Neural progenitor cell (in vitro differentiated cells): ENCODE data around the gene ZSWIM6. TPM values are rescaled to one million over a fixed set of nuclear protein-coding genes. Genes with fewer than 3 reads are reported as not detected.

Experiments
- DNase-seq: peaks from one replicate; pipeline ENCODE4 v3.0.0-alpha.2; 2016; ENCODE audit warnings: low spot score
- H2AFZ ChIP-seq: fragments of 200-600 bp; sonication (generic); replicated peaks from 2 replicates; pipeline ENCODE4 v1.6.1; 2016; ENCODE audit warnings: antibody characterized with exemption
- H3F3A ChIP-seq: fragments of 200-600 bp; sonication (generic); 2 replicates; pipeline ENCODE4 v1.6.1; 2016; ENCODE audit warnings: antibody characterized with exemption, low read depth
- H3K27ac ChIP-seq: fragments of 200-600 bp; sonication (generic); 2 replicates; pipeline ENCODE4 v1.5.1; 2016; ENCODE audit warnings: mild to moderate bottlenecking
- H3K27me3 ChIP-seq: fragments of 200-600 bp; sonication (generic); 2 replicates; pipeline ENCODE4 v1.6.1; 2016; ENCODE audit warnings: mild to moderate bottlenecking, moderate library complexity
- H3K36me3 ChIP-seq: fragments of 200-600 bp; sonication (generic); 2 replicates; pipeline ENCODE4 v1.5.1; 2016
- H3K4me1 ChIP-seq: fragments of 200-600 bp; sonication (generic); 2 replicates; pipeline ENCODE4 v1.6.1; 2016; ENCODE audit warnings: mixed run types
- H3K4me2 ChIP-seq: fragments of 200-600 bp; sonication (generic); 2 replicates; pipeline ENCODE4 v1.6.1; 2016
- H3K4me3 ChIP-seq: fragments of 200-600 bp; sonication (generic); 2 replicates; pipeline ENCODE4 v1.5.1; 2016
- H3K79me2 ChIP-seq: fragments of 200-600 bp; sonication (generic); 2 replicates; pipeline ENCODE4 v1.6.1; 2016; ENCODE audit warnings: low read depth
- H3K9ac ChIP-seq: fragments of 200-600 bp; sonication (generic); 2 replicates; pipeline ENCODE4 v1.6.1; 2016
- H3K9me3 ChIP-seq: fragments of 200-600 bp; sonication (generic); 2 replicates; pipeline ENCODE4 v1.5.1; 2016; ENCODE audit warnings: low read depth
- H4K20me1 ChIP-seq: fragments of 200-600 bp; sonication (generic); 2 replicates; pipeline ENCODE4 v1.6.1; 2016; ENCODE audit warnings: low read depth
- H3K27ac Mint-ChIP-seq: 3 replicates; pipeline ENCODE4 v1.8.0; 2021; ENCODE audit warnings: mixed read lengths
- H3K27me3 Mint-ChIP-seq: 2 replicates; pipeline ENCODE4 v1.8.0; 2022; ENCODE audit warnings: low read depth, mild to moderate bottlenecking, inconsistent platforms, moderate library complexity, mixed read lengths; ENCODE audit not compliant: insufficient read depth
- H3K36me3 Mint-ChIP-seq: 3 replicates; pipeline ENCODE4 v1.8.0; 2021; ENCODE audit warnings: mixed read lengths
- H3K4me1 Mint-ChIP-seq: 3 replicates; pipeline ENCODE4 v1.8.0; 2021; ENCODE audit warnings: mixed read lengths
- H3K4me3 Mint-ChIP-seq: 3 replicates; pipeline ENCODE4 v1.8.0; 2021; ENCODE audit warnings: mild to moderate bottlenecking, moderate library complexity, mixed read lengths
- H3K9me3 Mint-ChIP-seq: 3 replicates; pipeline ENCODE4 v1.8.0; 2020; ENCODE audit warnings: mixed read lengths
- CTCF ChIP-seq: fragments of 200-600 bp; sonication (generic); IDR thresholded peaks from 2 replicates; pipeline ENCODE4 v1.5.1; 2017; ENCODE audit warnings: antibody characterized with exemption, mild to moderate bottlenecking
- EZH2 ChIP-seq: fragments of 200-600 bp; sonication (generic); IDR thresholded peaks from 2 replicates; pipeline ENCODE4 v1.6.1; 2017; ENCODE audit warnings: antibody characterized with exemption, mild to moderate bottlenecking, moderate library complexity
- EZH2phosphoT487 ChIP-seq: fragments of 200-600 bp; sonication (generic); IDR thresholded peaks from 2 replicates; pipeline ENCODE4 v1.6.1; 2017; ENCODE audit warnings: antibody characterized with exemption
- total RNA-seq: library from RNA; depleted of rRNA; stranded (reverse); fragments of >200 nt; gene quantifications from 2 replicates; pipeline ENCODE4 v1.2.3, GENCODE V29; 2015; ENCODE audit warnings: low replicate concordance

Gene ZSWIM6
- total RNA-seq, 1 donor from 2014 or later = 32.2 TPM

GRCh38 chr5:61464512-61464911 lies 132.5 kb downstream of the ZSWIM6 start:
- no peak overlapping the region for H2AFZ ChIP-seq
- peaks cover 95% of the 10 kb centered on the region for H3K79me2 ChIP-seq
- H3K4me1 Mint-ChIP-seq = peaks cover 5% of the 10 kb centered on the region
- no peak overlapping the region for H3K27ac ChIP-seq
- peaks cover 2% of the 10 kb centered on the region for H3K9me3 Mint-ChIP-seq
- no peak overlapping the region for H3K4me3 ChIP-seq
- H3K4me2 ChIP-seq = no peak overlapping the region
- DNase-seq = no peak
- H3K27me3 Mint-ChIP-seq = no peaks in the 10 kb centered on the region
- H3F3A ChIP-seq = no peaks in the 10 kb centered on the region
- H3K9ac ChIP-seq = no peak overlapping the region
- no peaks in the 10 kb centered on the region for H3K9me3 ChIP-seq
- peaks cover 20% of the 10 kb centered on the region for H3K4me1 ChIP-seq
- no peak overlapping the region for H3K27ac Mint-ChIP-seq
- H4K20me1 ChIP-seq = peaks cover 78% of the 10 kb centered on the region
- no peaks in the 10 kb centered on the region for H3K36me3 ChIP-seq
- no peak overlapping the region for H3K4me3 Mint-ChIP-seq
- TF ChIP-seq EZH2phosphoT487 = no peak
- no peak for TF ChIP-seq EZH2
- TF ChIP-seq CTCF = no peak
- H3K27me3 ChIP-seq = no peaks in the 10 kb centered on the region
- H3K36me3 Mint-ChIP-seq = peaks cover 12% of the 10 kb centered on the region

- peaks cover 5% of the 10 kb centered on the region for H3K4me1 Mint-ChIP-seq
- no peak for TF ChIP-seq EZH2phosphoT487
- TF ChIP-seq CTCF = no peak
- TF ChIP-seq EZH2 = no peak
- H3K27ac Mint-ChIP-seq = no peak overlapping the region
- no peaks in the 10 kb centered on the region for H3K27me3 ChIP-seq
- H2AFZ ChIP-seq = no peak overlapping the region
- H3K4me1 ChIP-seq = peaks cover 20% of the 10 kb centered on the region
- peaks cover 73% of the 10 kb centered on the region for H4K20me1 ChIP-seq
- H3K9me3 ChIP-seq = no peaks in the 10 kb centered on the region
- H3K27ac ChIP-seq = no peak overlapping the region
- no peak overlapping the region for H3K4me3 ChIP-seq
- no peak overlapping the region for H3K4me3 Mint-ChIP-seq
- peaks cover 95% of the 10 kb centered on the region for H3K79me2 ChIP-seq
- H3K36me3 Mint-ChIP-seq = peaks cover 13% of the 10 kb centered on the region
- H3K4me2 ChIP-seq = no peak overlapping the region
- H3K36me3 ChIP-seq = no peaks in the 10 kb centered on the region
- H3K9me3 Mint-ChIP-seq = peaks cover 5% of the 10 kb centered on the region
- H3K9ac ChIP-seq = no peak overlapping the region
- H3F3A ChIP-seq = no peaks in the 10 kb centered on the region
- no peak for DNase-seq
- H3K27me3 Mint-ChIP-seq = no peaks in the 10 kb centered on the region
These were observed 133.0 kb downstream of the ZSWIM6 start for GRCh38 chr5:61465066-61465465.

DNA sequence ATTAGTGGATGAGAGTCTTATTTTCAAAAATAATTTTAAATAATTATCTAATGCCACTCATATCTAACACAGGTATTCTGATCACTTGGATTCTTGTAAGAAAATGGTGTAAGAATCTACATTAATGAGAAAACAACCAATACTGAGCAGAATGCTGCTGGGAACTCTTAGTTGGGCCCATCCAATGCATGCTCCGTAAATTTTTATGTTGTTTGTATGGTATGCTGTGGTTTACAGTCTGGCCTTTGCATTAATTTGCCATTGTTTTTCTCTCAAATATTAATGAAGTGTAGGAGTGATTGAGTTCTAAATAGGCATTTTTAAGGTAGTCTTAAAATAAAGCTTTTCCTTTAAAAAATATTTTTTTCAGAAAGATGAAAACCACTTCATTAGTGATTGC lies 133.4 kb downstream of the ZSWIM6 start:
- no peak for DNase-seq
- TF ChIP-seq EZH2phosphoT487 (no peak), EZH2 (no peak), CTCF (no peak)
- H2AFZ ChIP-seq = no peak overlapping the region

More for the DNA sequence above, 133.4 kb downstream of the ZSWIM6 start:
- Histone ChIP-seq H3K79me2 (peaks cover 95% of the 10 kb centered on the region), H3K27ac (no peak overlapping the region), H3K27me3 (no peaks in the 10 kb centered on the region), H3F3A (no peaks in the 10 kb centered on the region), H4K20me1 (peaks cover 69% of the 10 kb centered on the region), H3K36me3 (no peaks in the 10 kb centered on the region), H3K4me1 (peaks cover 20% of the 10 kb centered on the region), H3K9ac (no peak overlapping the region), H3K9me3 (no peaks in the 10 kb centered on the region), H3K4me3 (no peak overlapping the region), H3K4me2 (no peak overlapping the region)
- Mint-ChIP-seq H3K4me1 (peaks cover 5% of the 10 kb centered on the region), H3K27ac (no peak overlapping the region), H3K36me3 (peaks cover 16% of the 10 kb centered on the region), H3K27me3 (no peaks in the 10 kb centered on the region), H3K9me3 (peaks cover 9% of the 10 kb centered on the region), H3K4me3 (no peak overlapping the region)
